EH (cell line): ENCODE measurements around the gene UBASH3A.
"Not testable (repeated sequence)": the region's sequence is repeated elsewhere in the genome, so short reads cannot be mapped to it uniquely, and the experiment has no call there.

ENCODE experiments used
- DNase-seq: peaks from one replicate; pipeline ENCODE4 v3.0.0-alpha.2; 2015; ENCODE audit warnings: low read depth

Gene UBASH3A

GRCh38 chr21:42390696-42391095 is 13.0 kb upstream of the UBASH3A start:
- DNase-seq: no peak

GRCh38 chr21:42391297-42391696 is 12.4 kb upstream of the UBASH3A start:
- no peak for DNase-seq

GRCh38 chr21:42392731-42393442 is 10.8 kb upstream of the UBASH3A start:
- DNase-seq: no peak

- no peak for DNase-seq
Measured at GRCh38 chr21:42393443-42393950, 10.2 kb upstream of the UBASH3A start.

GRCh38 chr21:42395302-42395701 is 8.4 kb upstream of the UBASH3A start:
- no peak for DNase-seq

- no peak for DNase-seq
Measured at GRCh38 chr21:42395905-42396651, 7.6 kb upstream of the UBASH3A start, which contains the start of gene TMPRSS3. Gene TMPRSS3, minus strand, starts transcription at chr21:42396052. Its CDS starts 635 bp downstream, at chr21:42395417.

- DNase-seq: no peak
Measured at GRCh38 chr21:42396799-42397745, 6.6 kb upstream of the UBASH3A start.

- no peak for DNase-seq
Measured at GRCh38 chr21:42397746-42398394, 5.8 kb upstream of the UBASH3A start.

- no peak for DNase-seq
Measured at GRCh38 chr21:42398436-42399028, 5.2 kb upstream of the UBASH3A start.

- DNase-seq: peak; percentile 24
Measured at GRCh38 chr21:42400525-42400924, 3.2 kb upstream of the UBASH3A start.

- peak; percentile 20 for DNase-seq
Measured at GRCh38 chr21:42401154-42401553, 2.5 kb upstream of the UBASH3A start.

- DNase-seq: no peak
Measured at GRCh38 chr21:42401820-42402251, 1.9 kb upstream of the UBASH3A start.

- DNase-seq: no peak
Measured at GRCh38 chr21:42404539-42404938, 837 bp downstream of the UBASH3A start.

GRCh38 chr21:42405064-42406013 is 1.6 kb downstream of the UBASH3A start:
- no peak for DNase-seq

- no peak for DNase-seq
Measured at GRCh38 chr21:42406201-42406621, 2.5 kb downstream of the UBASH3A start.

- DNase-seq: no peak
Measured at GRCh38 chr21:42406866-42407265, 3.2 kb downstream of the UBASH3A start.

- no peak for DNase-seq
Measured at GRCh38 chr21:42407476-42407875, 3.8 kb downstream of the UBASH3A start.

- not testable (repeated sequence) for DNase-seq
Measured at GRCh38 chr21:42408718-42409117, 5.0 kb downstream of the UBASH3A start.

- DNase-seq: no peak
Measured at GRCh38 chr21:42409366-42409765, 5.7 kb downstream of the UBASH3A start.
